Measurements from ENCODE around the gene ARHGAP15.

DNA sequence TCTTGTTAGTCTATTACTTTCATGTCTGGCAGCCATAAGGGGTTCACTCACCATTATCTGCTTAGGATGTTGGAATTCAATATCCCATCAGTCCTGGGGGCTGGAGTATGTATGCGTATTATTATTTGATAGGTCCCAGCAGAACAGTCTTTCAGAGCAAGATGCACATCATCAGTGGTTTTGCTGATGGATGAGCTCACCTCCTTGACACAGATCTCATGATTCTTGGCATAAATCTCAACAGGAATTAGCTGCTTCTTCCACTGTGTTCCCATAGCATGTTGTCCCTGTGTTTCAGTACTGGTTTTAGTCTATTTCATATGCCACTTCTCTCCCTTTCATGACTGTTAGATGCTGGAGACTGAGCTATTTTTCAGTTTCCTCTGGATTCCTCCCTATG is 442.5 kb downstream of the ARHGAP15 start:
- TF ChIP-seq CTCF (IDR thresholded peaks at IDR 0.05) (no peak), POLR2A (IDR thresholded peaks at IDR 0.05) (no peak), EP300 (IDR thresholded peaks at IDR 0.05) (no peak), POLR2AphosphoS5 (IDR thresholded peaks at IDR 0.05) (no peak)

Measured in gastroesophageal sphincter (tissue), 3 donors.